Measurements from ENCODE around the gene KRTAP5-1.

GRCh38 chr11:1630271-1630670 lies 45.2 kb upstream of the KRTAP5-1 start:
- TF ChIP-seq ELK1 (IDR thresholded peaks at IDR 0.05; ENCODE audit: low read depth, low read length) (no peak), RCOR1 (conservative IDR thresholded peaks at IDR 0.05; ENCODE audit: low read depth, low read length) (no peak), REST (IDR thresholded peaks at IDR 0.05; ENCODE audit: low read depth, low read length) (no peak), GABPA (IDR thresholded peaks at IDR 0.05; ENCODE audit: low read depth) (no peak), POU2F2 (IDR thresholded peaks at IDR 0.05; ENCODE audit: borderline replicate concordance, low read depth, low read length) (no peak), SREBF2 (IDR thresholded peaks at IDR 0.05; ENCODE audit: low read length) (no peak), HSF1 (IDR thresholded peaks at IDR 0.05; ENCODE audit: low read depth, low read length) (no peak), POLR2AphosphoS5 (IDR thresholded peaks at IDR 0.05; ENCODE audit: low read length) (no peak), JUNB (IDR thresholded peaks at IDR 0.05) (no peak), BMI1 (IDR thresholded peaks at IDR 0.05; ENCODE audit: borderline replicate concordance) (no peak), DPF2 (IDR thresholded peaks at IDR 0.05) (no peak), ZNF274 (IDR thresholded peaks at IDR 0.05; ENCODE audit: insufficient read depth, insufficient read length) (no peak), NRF1 (conservative IDR thresholded peaks at IDR 0.05; ENCODE audit: low read depth, low read length) (no peak), EZH2 (IDR thresholded peaks at IDR 0.05; ENCODE audit: borderline replicate concordance, control insufficient read depth, low read depth, low read length) (no peak)
